ENCODE data around the gene RP9. TPM values are rescaled to one million over a fixed set of nuclear protein-coding genes. Genes with fewer than 3 reads are reported as not detected.

RP9 gene
- total and polyA plus RNA-seq, 7 donors: 6.6 to 24.6 (median 10.8) TPM

GRCh38 chr7:33076737-33077136, 32.5 kb downstream of the RP9 start:
- intact Hi-C loops (cut with DNase I): no loop called here
- H3K4me1 ChIP-seq: peaks cover 0 to 13% (median 10%) of the 10 kb centered on the region in 4 donors
- TF ChIP-seq POLR2A (IDR thresholded peaks at IDR 0.05) (no peak), POLR2AphosphoS5 (IDR thresholded peaks at IDR 0.05) (no peak), EP300 (IDR thresholded peaks at IDR 0.05) (no peak), CTCF (IDR thresholded peaks at IDR 0.05) (no peak)
- no peaks in the 10 kb centered on the region for H3K27me3 ChIP-seq
- no peaks in the 10 kb centered on the region for H3K36me3 ChIP-seq
- H3K9me3 ChIP-seq: no peaks in the 10 kb centered on the region
- H3K4me3 ChIP-seq: no peak overlapping the region
- DNase-seq: no peak
- H3K27ac ChIP-seq: no peak overlapping the region
- 50 to 71% methylated on average over 3 of the region's 3 CpGs for WGBS, 2 donors

- H3K4me3 ChIP-seq: no peak overlapping the region
- no peaks in the 10 kb centered on the region for H3K9me3 ChIP-seq
- no peak overlapping the region for H3K27ac ChIP-seq
- DNase-seq: no peak
- H3K4me1 ChIP-seq: peaks cover 0 to 13% (median 10%) of the 10 kb centered on the region in 4 donors
- intact Hi-C loops (cut with DNase I): no loop called here
- TF ChIP-seq CTCF (IDR thresholded peaks at IDR 0.05): no peak
- no peak for TF ChIP-seq POLR2A (IDR thresholded peaks at IDR 0.05)
- TF ChIP-seq POLR2AphosphoS5 (IDR thresholded peaks at IDR 0.05): no peak
- TF ChIP-seq EP300 (IDR thresholded peaks at IDR 0.05): no peak
- H3K27me3 ChIP-seq: no peaks in the 10 kb centered on the region
- no peaks in the 10 kb centered on the region for H3K36me3 ChIP-seq
- 70 to 73% methylated on average over 3 of the region's 3 CpGs for WGBS, 2 donors
These were observed 33.2 kb downstream of the RP9 start for GRCh38 chr7:33075818-33076518.

- Histone ChIP-seq H3K9me3 (peaks cover 0 to 2% (median 0%) of the 10 kb centered on the region in 4 donors), H3K27me3 (no peaks in the 10 kb centered on the region), H3K4me3 (no peak overlapping the region), H3K27ac (peak overlapping the region in 1 of 4 donors; percentile 69), H3K4me1 (peaks cover 0 to 13% (median 10%) of the 10 kb centered on the region in 4 donors), H3K36me3 (no peaks in the 10 kb centered on the region)
- no peak for TF ChIP-seq EP300 (IDR thresholded peaks at IDR 0.05)
- no peak for TF ChIP-seq POLR2AphosphoS5 (IDR thresholded peaks at IDR 0.05)
- TF ChIP-seq POLR2A (IDR thresholded peaks at IDR 0.05): no peak
- no peak for TF ChIP-seq CTCF (IDR thresholded peaks at IDR 0.05)
- 82 to 96% methylated on average over 4 of the region's 4 CpGs for WGBS, 2 donors
- intact Hi-C loops (cut with DNase I): no loop called here
- no peak for DNase-seq
These were observed 36.0 kb downstream of the RP9 start for GRCh38 chr7:33073243-33073642.

- 63 to 81% methylated on average over 2 of the region's 2 CpGs for WGBS, 2 donors
- TF ChIP-seq CTCF (IDR thresholded peaks at IDR 0.05) (no peak), POLR2AphosphoS5 (IDR thresholded peaks at IDR 0.05) (peak in 3 of 4 donors; percentile 53 to 69 (median 62)), EP300 (IDR thresholded peaks at IDR 0.05) (peak in 1 of 4 donors; percentile 34), POLR2A (IDR thresholded peaks at IDR 0.05) (no peak)
- Histone ChIP-seq H3K36me3 (no peaks in the 10 kb centered on the region), H3K9me3 (peaks cover 0 to 2% (median 0%) of the 10 kb centered on the region in 4 donors), H3K27me3 (no peaks in the 10 kb centered on the region), H3K4me3 (no peak overlapping the region), H3K4me1 (peaks cover 0 to 13% (median 10%) of the 10 kb centered on the region in 4 donors), H3K27ac (peak overlapping the region in 2 of 4 donors; percentile 44 to 69)
- intact Hi-C loops (cut with DNase I): no loop called here
- no peak for DNase-seq
These were observed 36.7 kb downstream of the RP9 start for GRCh38 chr7:33072471-33072870.
